Activated naive CD8-positive, alpha-beta T cell treated with anti-CD3 and anti-CD28 coated beads, Interleukin-2, amount 50 U/mL, for 24 hours (primary cell): ENCODE results near the gene PRCD.
"Not testable (repeated sequence)": the region's sequence is repeated elsewhere in the genome, so short reads cannot be mapped to it uniquely, and the experiment has no call there.

Experiments used
- ATAC-seq: fragments of 150-1000 bp; cut with Tn5 transposase; one replicate; pipeline ENCODE4 v1.10.0; 2021
- DNase-seq: peaks from one replicate; pipeline ENCODE4 v3.0.0; 2021
- H3K27ac Mint-ChIP-seq: one replicate; pipeline ENCODE4 v1.8.0; 2021; ENCODE audit warnings: mild to moderate bottlenecking, mixed read lengths
- H3K27me3 Mint-ChIP-seq: one replicate; pipeline ENCODE4 v1.8.0; 2021; ENCODE audit warnings: mixed read lengths
- H3K36me3 Mint-ChIP-seq: one replicate; pipeline ENCODE4 v1.8.0; 2021; ENCODE audit warnings: low read depth, mixed read lengths
- H3K4me1 Mint-ChIP-seq: one replicate; pipeline ENCODE4 v1.8.0; 2021; ENCODE audit warnings: mixed read lengths
- H3K4me3 Mint-ChIP-seq: one replicate; pipeline ENCODE4 v1.8.0; 2021; ENCODE audit warnings: mild to moderate bottlenecking, moderate library complexity, mixed read lengths
- H3K9me3 Mint-ChIP-seq: one replicate; pipeline ENCODE4 v1.8.0; 2021; ENCODE audit warnings: mixed read lengths

The PRCD gene

DNA sequence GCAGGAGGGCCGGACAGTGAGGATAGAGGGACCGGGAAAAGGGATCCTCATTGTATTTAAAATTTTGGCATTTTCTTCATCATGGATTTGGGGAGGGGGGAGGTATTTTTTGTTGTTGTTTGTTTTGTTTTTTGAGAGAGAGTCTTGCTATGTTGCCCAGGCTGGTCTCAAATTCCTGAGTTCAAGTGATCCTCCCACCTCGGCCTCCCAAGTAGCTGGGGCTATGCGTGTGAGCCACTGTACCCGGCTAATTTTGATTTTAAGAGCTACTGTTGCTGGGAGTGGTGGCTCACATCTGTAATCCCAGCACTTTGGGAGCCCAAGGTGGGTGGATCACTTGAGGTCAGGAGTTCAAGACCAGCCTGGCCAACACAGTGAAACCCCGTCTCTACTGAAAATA is 25.5 kb upstream of the PRCD start:
- not testable (repeated sequence) for DNase-seq, H3K4me3 Mint-ChIP-seq, H3K9me3 Mint-ChIP-seq, H3K27me3 Mint-ChIP-seq, ATAC-seq, H3K36me3 Mint-ChIP-seq
- Mint-ChIP-seq H3K27ac (peak overlapping the region; percentile 94), H3K4me1 (peaks cover 53% of the 10 kb centered on the region)

DNA sequence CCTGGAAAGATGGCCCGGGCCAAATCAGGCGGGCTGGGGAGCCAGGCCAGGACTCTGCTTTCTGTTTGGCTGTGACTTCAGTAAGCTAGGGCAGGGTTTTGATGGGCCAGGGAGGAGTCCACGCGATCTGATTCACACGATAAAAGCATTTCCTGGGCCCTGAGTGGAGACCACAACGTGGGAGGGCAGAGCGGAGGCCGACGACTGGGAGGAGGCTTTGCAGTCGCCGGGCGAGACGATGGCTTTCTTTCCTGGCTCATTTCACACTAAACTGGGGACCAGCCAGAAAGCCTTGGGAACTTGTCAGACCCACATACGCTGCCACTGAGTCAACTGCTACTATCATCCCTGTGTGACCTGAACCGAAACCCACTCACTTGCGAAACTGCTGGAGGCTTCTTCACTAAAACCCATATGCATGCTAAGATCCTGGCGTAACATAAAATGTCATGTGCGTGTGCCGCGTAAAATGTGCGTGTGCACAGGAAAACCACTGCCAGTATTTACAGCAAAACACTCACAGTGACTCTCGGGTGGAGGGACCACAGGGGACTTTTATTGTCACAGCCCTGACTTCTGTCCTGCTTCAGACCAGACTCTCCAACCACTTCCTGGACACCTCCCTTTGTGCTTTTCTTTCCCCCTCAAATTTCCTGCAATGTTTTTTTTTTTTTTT is 24.4 kb upstream of the PRCD start:
- Mint-ChIP-seq H3K4me3 (peak overlapping the region; percentile 66), H3K27me3 (no peaks in the 10 kb centered on the region), H3K4me1 (peaks cover 53% of the 10 kb centered on the region), H3K36me3 (no peaks in the 10 kb centered on the region), H3K9me3 (no peaks in the 10 kb centered on the region), H3K27ac (peak overlapping the region; percentile 94)
- ATAC-seq (peak; percentile 93), DNase-seq (peak; percentile 76)

DNA sequence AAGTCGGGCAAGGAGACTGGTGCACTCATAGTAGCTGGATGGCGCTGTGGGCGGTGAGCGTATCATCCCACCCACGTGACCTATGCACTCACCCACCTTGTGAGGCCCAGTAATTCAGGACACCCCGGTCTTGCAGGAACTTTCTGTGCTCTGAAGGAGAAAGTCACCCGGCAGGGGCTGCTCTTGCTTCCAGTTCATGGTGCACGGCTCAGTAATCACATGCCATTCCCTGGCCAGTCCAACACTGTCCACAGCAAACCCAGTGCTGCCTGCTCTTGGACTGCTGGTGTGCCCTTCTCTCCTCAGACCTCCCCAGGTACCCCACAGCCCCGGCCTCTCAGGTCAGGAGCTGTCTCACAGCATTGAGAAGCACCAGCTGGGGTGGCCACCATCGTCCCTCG is 22.2 kb upstream of the PRCD start:
- no peak overlapping the region for H3K4me3 Mint-ChIP-seq

DNA sequence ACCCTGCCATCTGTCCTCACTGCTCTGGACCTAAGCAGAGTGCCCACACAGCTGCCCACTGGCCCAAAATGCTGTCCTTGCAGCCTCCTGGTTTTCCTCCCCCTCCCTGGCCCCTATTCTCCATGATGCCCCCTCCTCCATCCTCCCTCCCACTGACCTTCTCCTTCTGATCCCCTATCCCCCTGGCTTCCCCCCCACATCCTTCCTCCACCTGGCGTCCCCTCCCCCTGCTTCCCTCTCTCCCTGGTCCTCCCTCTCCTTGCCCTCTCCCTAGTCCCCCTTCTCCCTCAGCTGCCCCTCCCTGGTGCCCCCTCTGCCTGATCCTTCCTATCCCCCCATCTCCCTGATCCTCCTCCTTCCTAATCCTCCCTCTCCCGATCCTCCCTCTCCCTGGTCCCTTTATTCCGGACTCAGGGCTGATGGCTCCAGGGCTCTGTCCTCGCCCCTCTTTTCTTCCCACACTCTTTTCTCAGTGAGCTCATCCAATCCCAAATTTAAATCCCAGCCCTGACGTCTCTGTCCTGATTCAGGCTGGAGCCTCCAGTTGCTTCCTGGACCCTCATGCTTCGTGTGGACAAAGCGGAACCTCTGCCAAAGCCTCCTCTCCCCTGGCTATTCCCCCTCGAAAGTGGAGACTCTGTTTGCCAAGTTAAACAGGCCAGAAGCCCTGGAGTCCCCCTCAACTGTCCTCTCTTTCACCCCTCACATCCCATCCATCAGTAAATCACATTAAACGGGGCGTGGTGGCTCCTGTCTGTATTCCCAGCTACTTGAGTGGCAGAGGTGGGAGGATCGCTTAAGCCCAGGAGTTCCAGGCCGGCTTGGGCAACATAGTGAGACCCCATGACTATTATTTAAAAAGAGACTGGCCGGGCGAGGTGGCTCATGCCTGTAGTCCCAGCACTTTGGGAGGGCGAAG is 20.5 kb upstream of the PRCD start:
- Mint-ChIP-seq H3K27ac (peak overlapping the region; percentile 73), H3K27me3 (no peaks in the 10 kb centered on the region), H3K4me3 (no peak overlapping the region), H3K9me3 (no peaks in the 10 kb centered on the region), H3K4me1 (peaks cover 45% of the 10 kb centered on the region), H3K36me3 (no peaks in the 10 kb centered on the region)
- DNase-seq (no peak), ATAC-seq (no peak)

More for the DNA sequence above, 22.2 kb upstream of the PRCD start:
- no peaks in the 10 kb centered on the region for H3K9me3 Mint-ChIP-seq
- no peak overlapping the region for H3K27ac Mint-ChIP-seq
- ATAC-seq (no peak), DNase-seq (no peak)
- no peaks in the 10 kb centered on the region for H3K27me3 Mint-ChIP-seq
- H3K4me1 Mint-ChIP-seq, result peaks cover 47% of the 10 kb centered on the region
- H3K36me3 Mint-ChIP-seq, result no peaks in the 10 kb centered on the region

DNA sequence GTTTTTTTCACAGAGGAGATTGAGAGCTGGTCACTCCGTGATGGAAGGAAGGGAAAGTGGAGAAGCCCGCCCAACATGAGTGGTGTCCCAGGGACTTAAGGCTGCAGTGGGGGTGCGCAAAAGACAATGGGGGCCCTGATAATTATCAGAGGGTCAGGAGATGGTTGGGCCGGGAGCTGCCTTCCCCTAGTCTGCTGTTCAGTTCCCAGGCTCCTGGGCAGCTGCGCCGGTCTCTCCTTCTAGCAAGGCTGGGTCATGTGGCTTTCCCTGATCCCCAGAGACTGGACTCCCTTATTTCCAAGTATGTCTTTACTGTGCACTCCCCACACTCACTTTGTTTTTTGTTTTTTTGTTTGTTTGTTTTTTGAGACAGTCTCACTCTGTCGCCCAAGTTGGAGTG is 18.6 kb upstream of the PRCD start:
- DNase-seq (no peak), ATAC-seq (no peak)
- Mint-ChIP-seq H3K27ac (no peak overlapping the region), H3K36me3 (no peaks in the 10 kb centered on the region), H3K4me3 (no peak overlapping the region), H3K9me3 (no peaks in the 10 kb centered on the region), H3K4me1 (peaks cover 30% of the 10 kb centered on the region), H3K27me3 (peaks cover 2% of the 10 kb centered on the region)

DNA sequence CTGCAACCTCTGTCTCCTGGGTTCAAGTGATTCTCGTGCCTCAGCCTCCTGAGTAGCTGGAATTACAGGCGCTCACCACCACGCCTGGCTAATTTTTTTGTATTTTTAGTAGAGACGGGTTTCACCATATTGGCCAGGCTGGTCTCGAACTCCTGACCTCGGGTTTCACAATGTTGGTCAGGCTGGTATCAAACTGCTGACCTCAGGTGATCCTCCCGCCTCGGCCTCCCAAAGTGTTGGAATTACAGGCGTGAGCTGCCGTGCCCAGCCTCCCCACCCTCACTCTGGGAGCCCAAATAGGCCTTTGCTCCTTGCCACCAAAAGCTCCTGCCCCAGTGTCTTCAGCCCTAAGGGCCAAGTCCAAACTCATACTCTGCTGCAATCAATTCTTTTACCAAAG is 18.2 kb upstream of the PRCD start:
- not testable (repeated sequence) for H3K36me3 Mint-ChIP-seq, ATAC-seq, H3K9me3 Mint-ChIP-seq, H3K4me3 Mint-ChIP-seq, H3K27me3 Mint-ChIP-seq, DNase-seq, H3K27ac Mint-ChIP-seq
- H3K4me1 Mint-ChIP-seq, result peaks cover 26% of the 10 kb centered on the region

DNA sequence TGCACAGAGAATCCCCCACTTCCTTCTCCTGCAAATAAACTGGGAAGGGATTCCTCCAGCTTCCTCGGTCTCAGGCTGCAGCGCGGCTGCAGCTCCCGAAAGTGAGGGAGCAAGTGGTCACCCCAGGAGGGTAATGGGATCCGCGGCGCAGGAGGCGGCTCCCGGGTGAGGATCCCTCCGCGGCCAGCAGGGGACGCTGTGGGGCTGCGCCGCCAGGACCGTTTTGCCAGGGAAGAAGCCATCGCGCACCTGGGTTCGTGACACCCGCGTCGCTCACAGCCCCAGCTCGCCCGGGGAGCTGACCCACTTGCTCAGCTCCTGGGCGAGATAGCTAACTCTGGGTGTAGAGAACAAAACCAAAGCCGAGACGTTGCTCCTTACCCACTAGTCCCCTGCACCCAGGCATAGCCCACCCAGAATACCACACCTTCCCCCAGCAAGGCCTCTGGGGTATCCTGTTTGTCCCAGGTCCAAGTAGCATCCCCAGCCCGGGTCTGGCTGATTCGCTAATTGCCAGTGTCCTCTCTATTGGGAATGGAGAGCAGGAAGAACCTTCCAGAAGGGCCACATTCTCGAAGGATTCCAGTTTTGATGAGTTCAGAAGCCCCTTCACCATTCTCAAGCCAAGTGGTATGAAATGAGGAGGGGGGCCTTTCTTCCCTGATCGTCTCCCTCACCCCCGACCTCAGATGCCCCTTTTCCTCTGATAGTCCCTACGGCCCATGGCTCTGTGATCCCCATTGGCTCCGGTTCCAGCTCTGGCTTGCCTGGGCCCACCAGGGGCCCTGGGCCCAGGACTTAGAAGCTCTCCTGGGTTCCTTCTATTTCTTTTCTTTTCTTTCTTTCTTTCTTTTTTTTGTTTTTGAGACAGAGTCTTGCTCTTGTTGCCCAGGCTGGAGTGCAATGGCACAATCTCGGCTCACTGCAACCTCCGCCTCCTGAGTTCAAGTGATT is 16.5 kb upstream of the PRCD start:
- Mint-ChIP-seq H3K9me3 (no peaks in the 10 kb centered on the region), H3K27me3 (peaks cover 2% of the 10 kb centered on the region), H3K4me1 (peaks cover 25% of the 10 kb centered on the region), H3K27ac (no peak overlapping the region), H3K36me3 (no peaks in the 10 kb centered on the region), H3K4me3 (no peak overlapping the region)
- ATAC-seq, result peak; percentile 76
- DNase-seq, result peak; percentile 87

DNA sequence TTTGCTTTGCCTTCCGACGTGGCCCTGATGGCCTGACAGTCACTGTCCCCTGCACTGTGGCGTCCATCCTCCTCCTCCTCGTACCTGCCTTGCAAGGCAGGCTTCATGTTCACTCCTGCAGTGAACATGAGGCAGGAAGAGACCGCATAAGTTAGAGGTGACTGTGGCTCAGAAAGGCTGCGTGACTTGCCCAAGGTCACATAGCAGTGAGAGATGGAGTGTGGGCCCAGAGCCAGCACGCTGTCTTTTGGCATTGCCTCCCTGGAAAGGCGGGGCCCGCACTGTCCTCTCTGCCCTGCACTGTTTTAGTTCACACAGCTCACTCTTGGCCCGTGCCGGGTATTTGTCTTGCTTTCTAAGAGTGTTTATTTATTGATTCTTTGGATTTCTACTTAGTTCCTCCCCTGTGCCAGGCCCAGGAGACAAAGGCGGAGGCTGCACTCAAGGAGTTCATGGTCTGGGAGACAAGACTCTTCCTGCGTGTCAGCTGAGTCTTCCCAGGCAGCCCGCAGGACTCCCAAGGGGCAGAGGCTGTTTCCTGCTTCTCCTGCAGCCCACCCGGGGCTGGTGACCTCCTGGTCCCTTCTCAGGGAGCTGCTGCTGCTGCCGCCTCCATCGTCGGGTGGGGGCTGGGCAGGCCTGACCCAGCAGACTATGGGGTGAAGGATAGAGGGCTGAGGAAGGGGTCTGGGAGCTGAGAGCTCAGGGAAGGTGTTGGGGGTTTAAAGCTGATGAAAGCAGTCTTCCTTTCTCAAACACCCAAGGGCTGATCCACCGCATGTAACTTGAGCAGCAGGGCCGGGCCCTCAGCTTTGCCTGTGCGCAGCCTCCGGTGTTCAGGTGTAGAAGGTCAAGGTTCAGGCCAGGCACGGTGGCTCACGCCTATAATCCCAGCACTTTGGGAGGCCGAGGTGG is 15.0 kb upstream of the PRCD start:
- Mint-ChIP-seq H3K4me3 (no peak overlapping the region), H3K27me3 (peaks cover 2% of the 10 kb centered on the region), H3K4me1 (peaks cover 31% of the 10 kb centered on the region), H3K9me3 (no peaks in the 10 kb centered on the region), H3K36me3 (no peaks in the 10 kb centered on the region), H3K27ac (no peak overlapping the region)
- ATAC-seq (no peak), DNase-seq (no peak)

DNA sequence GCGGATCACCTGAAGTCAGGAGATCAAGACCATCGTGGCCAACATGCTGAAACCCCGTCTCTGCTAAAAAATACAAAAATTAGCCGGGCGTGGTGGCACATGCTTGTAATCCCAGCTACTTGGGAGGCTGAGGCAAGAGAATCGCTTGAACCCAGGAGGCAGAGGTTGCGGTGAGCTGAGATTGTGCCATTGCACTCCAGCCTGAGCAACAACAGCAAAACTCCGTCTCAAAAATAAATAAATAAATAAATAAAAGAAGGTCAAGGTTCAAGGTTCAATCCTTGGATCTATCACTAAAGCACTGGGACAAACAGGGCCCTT is 14.4 kb upstream of the PRCD start:
- not testable (repeated sequence) for H3K27me3 Mint-ChIP-seq, H3K36me3 Mint-ChIP-seq, H3K27ac Mint-ChIP-seq, H3K9me3 Mint-ChIP-seq, ATAC-seq, H3K4me3 Mint-ChIP-seq, DNase-seq
- H3K4me1 Mint-ChIP-seq, result peaks cover 35% of the 10 kb centered on the region

DNA sequence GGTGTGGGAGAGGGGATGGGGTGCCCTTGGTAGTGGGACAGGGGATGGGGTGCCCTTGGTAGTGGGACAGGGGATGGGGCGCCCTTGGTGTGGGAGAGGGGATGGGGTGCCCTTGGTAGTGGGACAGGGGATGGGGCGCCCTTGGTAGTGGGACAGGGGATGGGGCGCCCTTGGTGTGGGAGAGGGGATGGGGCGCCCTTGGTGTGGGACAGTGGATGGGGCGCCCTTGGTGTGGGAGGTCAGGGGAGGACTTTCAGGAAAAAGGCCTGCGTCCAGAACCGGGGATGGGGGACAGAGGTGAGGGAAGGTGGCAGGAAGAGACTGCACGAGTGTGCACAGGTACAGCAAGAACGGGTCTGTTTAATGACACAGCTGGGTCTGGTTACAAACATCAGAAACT is 12.8 kb upstream of the PRCD start:
- H3K9me3 Mint-ChIP-seq, DNase-seq, ATAC-seq, H3K36me3 Mint-ChIP-seq, H3K27me3 Mint-ChIP-seq, H3K27ac Mint-ChIP-seq: not testable (repeated sequence)
- Mint-ChIP-seq H3K4me1 (peaks cover 38% of the 10 kb centered on the region), H3K4me3 (peak overlapping the region; percentile 22)

DNA sequence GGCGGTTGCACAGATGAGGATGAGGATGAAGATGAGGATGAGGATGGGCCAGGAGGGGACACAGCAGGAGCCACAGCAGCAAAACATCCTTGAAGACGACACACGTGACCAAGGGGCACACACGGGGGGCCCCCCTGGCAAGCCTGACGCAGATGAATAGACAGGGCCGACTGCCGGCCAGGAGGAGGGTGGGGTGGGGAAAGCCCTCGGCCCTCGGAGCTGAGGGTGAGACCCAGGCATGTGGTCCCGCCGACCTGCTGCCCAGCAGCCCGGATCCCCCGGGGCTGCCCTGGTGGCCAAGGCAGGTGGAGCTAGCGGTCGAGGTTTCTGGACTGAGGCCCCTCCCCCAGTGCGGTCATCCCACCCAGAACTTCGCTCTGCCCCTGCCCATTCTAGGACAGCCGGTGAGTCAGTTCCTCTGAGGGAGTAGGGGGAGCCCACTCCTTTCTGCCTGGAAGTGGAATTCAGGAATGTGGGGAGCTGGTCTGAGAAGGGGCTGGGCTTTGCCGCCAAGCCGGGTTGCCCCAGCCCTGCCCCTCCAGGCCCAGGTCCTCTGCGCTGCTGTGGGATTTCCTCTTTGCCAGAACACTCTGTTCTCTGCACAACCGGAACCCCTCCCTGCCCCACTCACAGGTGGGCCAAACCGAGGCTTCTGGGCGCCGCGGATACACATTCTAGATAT is 12.3 kb upstream of the PRCD start:
- H3K4me1 Mint-ChIP-seq, result peaks cover 38% of the 10 kb centered on the region
- H3K9me3 Mint-ChIP-seq, result no peaks in the 10 kb centered on the region
- ATAC-seq (peak; percentile 37), DNase-seq (peak; percentile 41)
- H3K27me3 Mint-ChIP-seq, result peaks cover 2% of the 10 kb centered on the region
- H3K4me3 Mint-ChIP-seq, result peak overlapping the region; percentile 22
- no peak overlapping the region for H3K27ac Mint-ChIP-seq
- H3K36me3 Mint-ChIP-seq, result no peaks in the 10 kb centered on the region

DNA sequence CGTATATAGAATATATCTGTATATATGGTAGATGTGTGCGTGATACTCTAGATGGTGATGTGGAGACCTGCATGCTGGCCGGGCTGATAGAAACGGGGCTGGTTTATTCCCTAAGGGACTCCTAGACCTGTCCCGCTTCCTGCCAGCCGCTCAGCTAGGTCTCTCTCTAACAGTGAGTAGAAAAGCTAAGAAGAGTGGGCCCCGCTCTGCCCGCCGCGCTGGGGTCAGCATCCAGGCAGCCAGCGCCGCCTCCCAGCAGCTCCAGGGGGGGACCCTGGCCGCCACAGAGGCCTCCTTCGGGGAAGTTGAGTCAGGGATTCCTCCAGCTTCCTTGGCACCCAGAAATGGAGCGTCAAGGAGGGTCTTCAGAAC is 11.7 kb upstream of the PRCD start:
- peaks cover 2% of the 10 kb centered on the region for H3K27me3 Mint-ChIP-seq

DNA sequence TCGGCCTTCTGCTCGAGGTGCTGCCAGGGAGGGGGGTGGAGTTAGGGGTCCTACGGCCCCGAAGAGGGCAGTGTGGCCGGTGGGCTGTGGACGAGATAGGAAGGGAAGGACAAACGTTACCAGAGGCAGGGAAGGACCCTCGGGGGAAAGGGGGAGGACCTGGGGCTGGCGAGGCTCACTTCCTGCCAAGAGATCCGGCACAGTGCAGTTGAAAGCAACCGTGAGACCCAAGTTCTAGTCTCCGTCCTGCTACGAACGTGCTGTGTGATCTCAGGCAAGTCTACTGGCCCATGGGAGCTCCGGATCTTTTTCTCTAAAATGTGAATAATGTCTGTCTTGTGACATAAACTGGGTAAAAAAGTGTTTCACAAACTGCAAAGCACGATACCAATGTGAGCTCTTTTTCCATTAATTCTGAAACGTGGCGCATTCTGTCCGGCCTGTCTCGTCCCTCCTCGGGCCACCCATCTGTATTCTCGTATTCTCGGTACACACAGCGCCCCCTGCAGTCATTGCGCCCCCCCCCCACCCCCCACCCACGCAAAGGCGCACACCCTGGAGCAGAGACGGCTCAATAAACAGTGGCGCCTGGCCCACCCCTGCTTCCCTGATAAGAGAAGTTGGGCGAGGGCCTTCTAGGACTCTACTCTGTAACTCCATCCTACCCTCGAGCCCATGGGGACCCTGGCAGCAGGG is 11.2 kb upstream of the PRCD start:
- Mint-ChIP-seq H3K36me3 (no peaks in the 10 kb centered on the region), H3K4me3 (peak overlapping the region; percentile 32), H3K27ac (peak overlapping the region; percentile 40), H3K4me1 (peaks cover 30% of the 10 kb centered on the region), H3K9me3 (no peaks in the 10 kb centered on the region), H3K27me3 (peaks cover 2% of the 10 kb centered on the region)
- no peak for DNase-seq
- ATAC-seq, result no peak

More for the DNA sequence above, 11.7 kb upstream of the PRCD start:
- Mint-ChIP-seq H3K4me1 (peaks cover 35% of the 10 kb centered on the region), H3K9me3 (no peaks in the 10 kb centered on the region), H3K27ac (peak overlapping the region; percentile 49), H3K36me3 (no peaks in the 10 kb centered on the region), H3K4me3 (peak overlapping the region; percentile 53)
- ATAC-seq (peak; percentile 21), DNase-seq (no peak)
